ENCODE results near the gene GRK2. TPM values are rescaled to one million over a fixed set of nuclear protein-coding genes. Genes with fewer than 3 reads are reported as not detected.

Gene GRK2
- total RNA-seq, 2 experiments from 2014 or later, result 280 to 397 TPM

DNA sequence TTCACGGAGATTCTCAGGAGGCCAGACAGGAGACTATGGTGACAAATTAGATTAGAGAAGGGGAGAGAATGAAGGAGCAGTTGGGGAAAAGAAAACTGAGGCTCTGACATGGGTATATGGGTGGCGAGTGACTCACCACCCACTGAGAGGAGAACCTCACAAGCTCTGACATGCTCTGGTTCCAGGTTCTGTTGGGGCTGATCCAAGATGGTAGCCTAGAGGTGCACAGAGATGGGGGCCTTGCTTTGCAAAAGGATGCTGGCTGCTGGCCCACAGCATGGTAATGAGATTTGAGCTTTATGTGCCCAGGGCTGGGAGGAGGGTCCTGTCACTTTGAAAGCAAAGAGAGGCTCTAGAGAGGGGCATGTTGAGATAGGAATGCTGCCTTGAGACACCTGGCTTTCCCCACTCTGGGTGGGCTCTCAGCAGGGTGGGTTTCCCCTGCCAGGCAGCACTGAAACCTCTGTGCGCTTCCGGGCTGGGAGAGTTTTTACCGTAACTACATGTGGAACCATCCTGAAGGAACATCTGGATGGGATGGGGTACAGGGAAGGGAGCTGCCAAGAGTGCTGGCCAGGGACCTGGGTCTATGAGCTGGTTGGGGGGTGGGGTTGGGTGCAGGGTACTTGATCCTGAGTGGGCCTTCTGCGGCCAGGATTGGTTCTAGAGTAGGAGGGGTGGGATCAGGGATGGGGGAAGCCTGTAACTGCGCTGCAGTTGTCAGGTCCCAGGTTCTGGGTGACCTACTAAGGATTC is 1.2 kb upstream of the GRK2 start:
- ChIA-PET CTCF (ENCODE audit: unreplicated experiment) (no interaction called here), POLR2A (interaction anchor here (1.0 kb wide), 1 partner anchor 61 kb away, joined by 3 read pairs; no protein-coding TSS in a partner anchor)
- Histone ChIP-seq H3K4me3 (ENCODE audit: low read depth, low read length, poor library complexity, severe bottlenecking) (no peak overlapping the region), H3K4me1 (ENCODE audit: insufficient read depth, low read length, poor library complexity, severe bottlenecking) (peaks cover 66% of the 10 kb centered on the region), H3K27ac (ENCODE audit: low read depth, low read length, poor library complexity, severe bottlenecking) (no peak overlapping the region), H3K79me2 (ENCODE audit: insufficient read depth, low read depth, low read length) (peaks cover 34% of the 10 kb centered on the region), H2AFZ (ENCODE audit: low read length) (no peak overlapping the region), H3K9me3 (ENCODE audit: low read length) (no peaks in the 10 kb centered on the region), H3K4me2 (ENCODE audit: low read length) (no peak overlapping the region), H4K20me1 (ENCODE audit: insufficient read depth, low read length) (no peaks in the 10 kb centered on the region), H3K36me3 (ENCODE audit: insufficient read depth, low read length) (peaks cover 34% of the 10 kb centered on the region), H3K9me2 (ENCODE audit: insufficient read depth, low read length) (no peaks in the 10 kb centered on the region)
- TF ChIP-seq, protein P1, sequence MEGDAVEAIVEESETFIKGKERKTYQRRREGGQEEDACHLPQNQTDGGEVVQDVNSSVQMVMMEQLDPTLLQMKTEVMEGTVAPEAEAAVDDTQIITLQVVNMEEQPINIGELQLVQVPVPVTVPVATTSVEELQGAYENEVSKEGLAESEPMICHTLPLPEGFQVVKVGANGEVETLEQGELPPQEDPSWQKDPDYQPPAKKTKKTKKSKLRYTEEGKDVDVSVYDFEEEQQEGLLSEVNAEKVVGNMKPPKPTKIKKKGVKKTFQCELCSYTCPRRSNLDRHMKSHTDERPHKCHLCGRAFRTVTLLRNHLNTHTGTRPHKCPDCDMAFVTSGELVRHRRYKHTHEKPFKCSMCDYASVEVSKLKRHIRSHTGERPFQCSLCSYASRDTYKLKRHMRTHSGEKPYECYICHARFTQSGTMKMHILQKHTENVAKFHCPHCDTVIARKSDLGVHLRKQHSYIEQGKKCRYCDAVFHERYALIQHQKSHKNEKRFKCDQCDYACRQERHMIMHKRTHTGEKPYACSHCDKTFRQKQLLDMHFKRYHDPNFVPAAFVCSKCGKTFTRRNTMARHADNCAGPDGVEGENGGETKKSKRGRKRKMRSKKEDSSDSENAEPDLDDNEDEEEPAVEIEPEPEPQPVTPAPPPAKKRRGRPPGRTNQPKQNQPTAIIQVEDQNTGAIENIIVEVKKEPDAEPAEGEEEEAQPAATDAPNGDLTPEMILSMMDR (conservative IDR thresholded peaks at IDR 0.05; ENCODE audit: low read length), result no peak
- no peak for TF ChIP-seq EZH2phosphoT487 (IDR thresholded peaks at IDR 0.05; ENCODE audit: borderline replicate concordance, low read depth, low read length)
- intact Hi-C loops (cut with micrococcal nuclease; ENCODE audit: unreplicated experiment), result loop anchor here (5.0 kb wide), 2 partner anchors 242 to 382 kb away; partner anchors contain the start of genes CDK2AP2 and PITPNM1
- DNase-seq (ENCODE audit: low spot score), result no peak
- TSS peak; percentile 38 for BruUV-seq (replicated peaks)

DNA sequence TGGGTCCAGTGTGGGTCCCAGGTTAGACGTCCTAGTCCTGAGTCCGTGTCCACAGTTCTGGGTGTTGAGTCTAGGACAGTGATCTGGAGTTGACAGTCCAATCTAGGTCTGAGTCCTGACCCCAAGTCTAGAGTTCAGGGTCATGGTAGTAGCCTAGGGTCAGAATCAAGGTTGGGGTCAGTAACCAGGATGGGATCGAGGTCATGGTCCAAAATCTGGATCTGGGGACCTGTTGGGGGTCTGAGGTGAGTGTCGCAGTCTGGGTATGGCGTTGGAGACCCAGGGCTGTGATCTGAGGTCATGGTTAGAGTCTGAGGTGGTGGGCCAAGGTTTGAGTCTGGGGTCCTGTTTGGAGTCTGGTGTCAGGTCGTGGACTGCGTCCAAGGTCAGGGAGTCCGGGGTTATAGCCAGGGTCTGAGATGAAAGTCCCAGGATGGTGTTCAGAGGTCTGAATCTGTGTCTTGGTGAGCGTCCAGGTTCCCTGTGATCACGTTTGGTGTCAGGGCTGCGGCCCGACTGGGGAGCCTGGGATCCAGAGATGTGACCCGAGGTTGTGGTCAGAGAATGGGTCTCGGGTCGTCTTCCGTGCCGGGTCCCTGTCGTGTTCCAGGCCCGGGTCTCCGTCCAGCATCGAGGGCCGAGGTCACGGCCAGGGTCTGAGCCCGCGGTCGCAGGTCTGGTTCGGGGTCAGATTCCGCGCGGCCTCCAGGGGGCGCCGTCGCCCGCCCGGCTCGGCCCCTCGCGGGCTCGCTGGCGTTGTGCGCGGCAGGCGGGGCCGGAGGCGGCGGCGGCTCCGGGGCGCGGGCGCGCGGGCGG is 432 bp upstream of the GRK2 start:
- DNase-seq (ENCODE audit: low spot score), result peak; percentile 82
- H3K4me1 ChIP-seq (ENCODE audit: insufficient read depth, low read length, poor library complexity, severe bottlenecking), result peaks cover 74% of the 10 kb centered on the region
- BruUV-seq (replicated peaks), result no TSS peak
- peak overlapping the region; percentile 36 for H3K27ac ChIP-seq (ENCODE audit: low read depth, low read length, poor library complexity, severe bottlenecking)
- POLR2A ChIA-PET, result interaction anchor here (1.1 kb wide), 1 partner anchor 22 kb away, joined by 4 read pairs; no protein-coding TSS in a partner anchor
- H3K9me3 ChIP-seq (ENCODE audit: low read length), result no peaks in the 10 kb centered on the region
- no peaks in the 10 kb centered on the region for H3K9me2 ChIP-seq (ENCODE audit: insufficient read depth, low read length)
- H4K20me1 ChIP-seq (ENCODE audit: insufficient read depth, low read length), result no peaks in the 10 kb centered on the region
- peak overlapping the region; percentile 18; the same call in 1 of the 2 replicates for H2AFZ ChIP-seq (ENCODE audit: low read length)
- TF ChIP-seq EZH2phosphoT487 (IDR thresholded peaks at IDR 0.05; ENCODE audit: borderline replicate concordance, low read depth, low read length), result no peak
- TF ChIP-seq, protein P1 (conservative IDR thresholded peaks at IDR 0.05; ENCODE audit: low read length), result peak; percentile 72
- peak overlapping the region; percentile 50 for H3K4me3 ChIP-seq (ENCODE audit: low read depth, low read length, poor library complexity, severe bottlenecking)
- intact Hi-C loops (cut with micrococcal nuclease; ENCODE audit: unreplicated experiment), result loop anchor here (1.0 to 5.0 kb wide), 3 partner anchors 51 to 381 kb away; partner anchors contain the start of genes CDK2AP2 and PITPNM1
- peaks cover 42% of the 10 kb centered on the region for H3K79me2 ChIP-seq (ENCODE audit: insufficient read depth, low read depth, low read length)
- H3K4me2 ChIP-seq (ENCODE audit: low read length), result peak overlapping the region; percentile 64
- H3K36me3 ChIP-seq (ENCODE audit: insufficient read depth, low read length), result peaks cover 41% of the 10 kb centered on the region
- CTCF ChIA-PET (ENCODE audit: unreplicated experiment), result interaction anchor here (1.3 kb wide), 1 partner anchor 51 kb away, joined by 4 read pairs; no protein-coding TSS in a partner anchor
